Measurements from ENCODE around the gene SPON1. TPM values are rescaled to one million over a fixed set of nuclear protein-coding genes. Genes with fewer than 3 reads are reported as not detected.

The SPON1 gene
- total and polyA plus RNA-seq, 2 of the 8 experiments (the other 6 are each of a cell fraction or from before 2014, with no cell fraction given): 1.5 to 5.4 TPM

DNA sequence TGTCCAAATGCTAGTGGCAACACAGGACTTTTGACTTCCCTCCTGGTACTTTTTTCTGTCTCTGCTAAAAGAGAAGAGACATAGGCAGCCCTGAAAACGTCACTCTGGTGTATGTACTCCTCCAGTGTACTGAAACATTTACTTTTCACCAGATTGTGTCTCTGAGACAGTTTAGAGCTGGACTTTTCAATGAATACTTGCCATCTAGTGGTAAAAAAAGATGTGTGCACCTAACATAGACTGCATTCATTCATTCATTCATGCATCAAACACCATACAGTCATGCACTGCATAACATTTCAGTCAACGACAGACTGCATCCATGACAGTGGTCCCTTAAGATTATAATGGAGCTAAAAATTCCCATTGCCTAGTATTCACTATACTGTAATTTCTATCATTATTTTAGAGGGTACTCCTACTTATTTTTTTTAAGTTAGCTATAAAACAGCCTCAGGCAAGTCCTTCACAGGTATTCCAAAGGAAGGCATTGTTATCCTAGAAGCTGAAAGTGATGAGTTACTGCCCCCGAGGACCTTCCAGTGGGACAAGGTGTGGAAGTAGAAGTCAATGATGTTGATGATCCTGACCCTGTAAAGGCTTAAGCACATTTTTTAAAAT, 186.2 kb downstream of the SPON1 start:
- Histone ChIP-seq H2AFZ (ENCODE audit: low read length) (no peak overlapping the region), H3K4me2 (ENCODE audit: insufficient read depth in 1 of 2, low read depth in 2 of 2, low read length in 2 of 2) (no peak overlapping the region), H4K20me1 (replicated peaks in 1 of 2; ENCODE audit: control insufficient read depth in 1 of 2, insufficient read depth in 2 of 2, low read length in 2 of 2) (no peaks in the 10 kb centered on the region), H3K27me3 (replicated peaks in 1 of 4; ENCODE audit: control insufficient read depth in 3 of 4, extremely low read depth in 1 of 4, insufficient read depth in 3 of 4, low read length in 3 of 4) (no peaks in the 10 kb centered on the region), H3K27ac (ENCODE audit: low read depth, low read length) (no peak overlapping the region), H3K23ac (ENCODE audit: insufficient read length) (no peak overlapping the region), H4K91ac (replicated peaks; ENCODE audit: insufficient read length, low read length) (no peak overlapping the region), H3K23me2 (ENCODE audit: low read depth, low read length) (no peaks in the 10 kb centered on the region; the same call in none of the 2 replicates), H3K56ac (replicated peaks; ENCODE audit: insufficient read length, low read depth, low read length) (no peak overlapping the region), H4K8ac (ENCODE audit: extremely low read depth, insufficient read depth, low read length) (no peak overlapping the region), H3K79me2 (ENCODE audit: control insufficient read depth in 1 of 2, insufficient read depth in 2 of 2, low read length in 2 of 2) (no peaks in the 10 kb centered on the region), H3K79me1 (ENCODE audit: low read depth, low read length) (no peaks in the 10 kb centered on the region), H3K9me3 (ENCODE audit: insufficient read depth in 2 of 2, low read depth in 1 of 2, low read length in 1 of 2) (peaks cover 5 to 6% of the 10 kb centered on the region in 2 experiments), H3K4me3 (ENCODE audit: extremely low read depth in 1 of 4, insufficient read depth in 2 of 4, low read depth in 3 of 4, low read length in 4 of 4) (no peak overlapping the region), H3K18ac (ENCODE audit: extremely low read depth, low read length) (no peak overlapping the region), H2AK5ac (ENCODE audit: low read depth, low read length) (no peak overlapping the region), H2BK15ac (ENCODE audit: low read length) (no peak overlapping the region), H2BK120ac (replicated peaks; ENCODE audit: low read depth, low read length) (no peak overlapping the region), H3K36me3 (ENCODE audit: control insufficient read depth in 2 of 4, insufficient read depth in 4 of 4, low read length in 3 of 4) (no peaks in the 10 kb centered on the region), H3K14ac (ENCODE audit: insufficient read length) (no peak overlapping the region), H3K4me1 (replicated peaks in 1 of 4; ENCODE audit: control insufficient read depth in 3 of 4, insufficient read depth in 4 of 4, low read length in 3 of 4) (no peaks in the 10 kb centered on the region), H2BK12ac (ENCODE audit: low read depth, low read length) (no peak overlapping the region), H4K5ac (ENCODE audit: insufficient read length, low read depth, low read length) (no peak overlapping the region), H2BK5ac (ENCODE audit: low read depth, low read length) (no peak overlapping the region), H2BK20ac (ENCODE audit: low read length) (no peak overlapping the region), H3K4ac (replicated peaks; ENCODE audit: insufficient read length, low read depth, low read length) (no peak overlapping the region), H3K9ac (replicated peaks in 1 of 4; ENCODE audit: extremely low read depth in 1 of 4, low read depth in 3 of 4, low read length in 3 of 4) (no peak overlapping the region)
- POLR2A ChIA-PET (ENCODE audit: partially characterized antibody): no interaction called here
- TF ChIP-seq CTCF (IDR thresholded peaks at IDR 0.05; ENCODE audit: control extremely low read depth in 1 of 3, insufficient read depth in 1 of 3, low read depth in 1 of 3, low read length in 3 of 3) (peak in 2 of 3 experiments; percentile 8 to 38; a peak in 2 of 4 replicates), RAD21 (IDR thresholded peaks at IDR 0.05 in 1 of 2, conservative IDR thresholded peaks at IDR 0.05 in 1 of 2; ENCODE audit: low read depth in 2 of 2, low read length in 2 of 2) (peak; percentile 24 to 27; a peak in 2 of 4 replicates), SP2 (IDR thresholded peaks at IDR 0.05; ENCODE audit: low read length) (no peak), GABPA (IDR thresholded peaks at IDR 0.05; ENCODE audit: borderline replicate concordance, insufficient read depth, low read length) (no peak)
- CTCF ChIA-PET (ENCODE audit: partially characterized antibody): interaction anchor here (0.6 to 2.2 kb wide), 35 partner anchors 10 to 376 kb away, joined by 3 to 12 read pairs (median 3); partner anchors contain the start of gene SPON1
- FAIRE-seq (no peak), DNase-seq (ENCODE audit: low read depth in 1 of 2, low spot score in 2 of 2) (no peak)
- 90% methylated on average over 3 of the region's 3 CpGs; no CpG with 5 or more reads in 1 of the 2 experiments for WGBS, 2 experiments (ENCODE audit: extremely low coverage in 1 of 2, insufficient coverage in 1 of 2, insufficient read length in 1 of 2, insufficient replicate concordance in 2 of 2, low coverage in 1 of 2, low lambda C conversion rate in 2 of 2, missing lambda C conversion rate in 1 of 2)
